Activated gamma-delta T cell treated with anti-CD3 and anti-CD28 coated beads, Interleukin-2, amount 50 U/mL, for 16 hours (primary cell): ENCODE results near the gene KIRREL3.

ENCODE experiments used
- DNase-seq: peaks from one replicate; pipeline ENCODE4 v3.0.0-alpha.2; 2020; ENCODE audit warnings: low read depth

The KIRREL3 gene

GRCh38 chr11:126997196-126997595, 3.4 kb downstream of the KIRREL3 start:
- DNase-seq: no peak

- no peak for DNase-seq
Observed at GRCh38 chr11:126996036-126996804, 4.3 kb downstream of the KIRREL3 start.

GRCh38 chr11:126993599-126993998, 7.0 kb downstream of the KIRREL3 start:
- no peak for DNase-seq

GRCh38 chr11:126992804-126993111, 7.8 kb downstream of the KIRREL3 start:
- no peak for DNase-seq

- DNase-seq: no peak
Observed at GRCh38 chr11:126992065-126992803, 8.3 kb downstream of the KIRREL3 start.

GRCh38 chr11:126991596-126991995, 9.0 kb downstream of the KIRREL3 start:
- DNase-seq: no peak

GRCh38 chr11:126990716-126991480, 9.7 kb downstream of the KIRREL3 start:
- no peak for DNase-seq

GRCh38 chr11:126989942-126990715, 10.4 kb downstream of the KIRREL3 start:
- DNase-seq: peak; percentile 4

GRCh38 chr11:126988655-126989054, 11.9 kb downstream of the KIRREL3 start:
- no peak for DNase-seq

GRCh38 chr11:126981635-126982034, 18.9 kb downstream of the KIRREL3 start:
- DNase-seq: no peak

- DNase-seq: no peak
Observed at GRCh38 chr11:126978911-126979310, 21.7 kb downstream of the KIRREL3 start.

- DNase-seq: no peak
Observed at GRCh38 chr11:126978165-126978564, 22.4 kb downstream of the KIRREL3 start.

- no peak for DNase-seq
Observed at GRCh38 chr11:126973051-126973450, 27.5 kb downstream of the KIRREL3 start.

- DNase-seq: no peak
Observed at GRCh38 chr11:126971305-126971704, 29.3 kb downstream of the KIRREL3 start.

GRCh38 chr11:126969865-126970479, 30.6 kb downstream of the KIRREL3 start:
- no peak for DNase-seq

- DNase-seq: no peak
Observed at GRCh38 chr11:126968915-126969314, 31.7 kb downstream of the KIRREL3 start.

GRCh38 chr11:126965331-126965730, 35.2 kb downstream of the KIRREL3 start:
- DNase-seq: no peak

GRCh38 chr11:126963603-126964363, 36.8 kb downstream of the KIRREL3 start:
- DNase-seq: no peak

GRCh38 chr11:126963115-126963514, 37.5 kb downstream of the KIRREL3 start:
- DNase-seq: no peak

GRCh38 chr11:126959700-126960099, 40.9 kb downstream of the KIRREL3 start:
- no peak for DNase-seq

- no peak for DNase-seq
Observed at GRCh38 chr11:126956635-126957034, 43.9 kb downstream of the KIRREL3 start.
